HCT116 (cell line): ENCODE data around the gene OSBPL10. TPM values are rescaled to one million over a fixed set of nuclear protein-coding genes. Genes with fewer than 3 reads are reported as not detected.

Experiments used
- ATAC-seq: fragments of 200-7000 bp; cut with Tn5 transposase; 2 replicates; pipeline ENCODE4 v1.9.1; 2020; ENCODE audit warnings: mild to moderate bottlenecking, moderate library complexity
- BruUV-seq: library from RNA; stranded (reverse); fragments of 400-500 nt; replicated peaks from 2 replicates; lab custom pipeline; 2021; lab: Mats Ljungman, UMichigan
- CTCF ChIA-PET: fragments of 300-600 bp; sonication (Branson Sonifier 250); formaldehyde crosslinking; loops from one replicate; lab custom pipeline; 2021; ENCODE audit warnings: antibody characterized with exemption; lab: Charles Lee
- POLR2A ChIA-PET: fragments of 300-600, 350-600 bp; sonication (Branson Sonifier 250); formaldehyde crosslinking; loops from one replicate; lab custom pipeline; 2021; ENCODE audit warnings: antibody characterized with exemption; lab: Charles Lee
- RAD21 ChIA-PET, 2 experiments: fragments of 300-600 bp; sonication (Branson Sonifier 250); formaldehyde crosslinking; loops; one replicate each; lab custom pipeline; 2023; ENCODE audit warnings: low total read pairs in 2 of 2; ENCODE audit not compliant: uncharacterized antibody in 2 of 2, unreplicated experiment in 2 of 2, low non-redundant PET in 1 of 2; lab: Charles Lee
- DNase-seq: peaks from one replicate; pipeline ENCODE4 v3.0.0-alpha.2; 2010; ENCODE audit warnings: low read depth, low spot score
- H2AFZ ChIP-seq: fragments of 200-600 bp; shearing (Covaris generic), sonication (generic); 2 replicates; pipeline ENCODE4 v1.6.1; 2017; ENCODE audit warnings: low read depth, mixed run types, mixed read lengths, antibody characterized with exemption, low read length; ENCODE audit not compliant: poor library complexity, severe bottlenecking
- H3K27ac ChIP-seq: 2 replicates; pipeline ENCODE4 v1.5.1; 2012; ENCODE audit warnings: low read depth, low read length
- H3K27me3 ChIP-seq: fragments of 200-600 bp; sonication (generic); 2 replicates; pipeline ENCODE4 v1.6.1; 2016; ENCODE audit warnings: mixed run types, low read length, mixed read lengths; ENCODE audit not compliant: insufficient read depth
- H3K36me3 ChIP-seq, 2 experiments: fragments of 200-500 bp in 1 of 2; fragments of 200-600 bp in 1 of 2; sonication (Bioruptor generic) in 1 of 2; sonication (generic) in 1 of 2; 2 replicates each; pipeline versions ENCODE4 v1.5.1 to v1.6.1; 2014 to 2016; ENCODE audit warnings: low read length in 2 of 2, inconsistent platforms in 1 of 2, mixed read lengths in 1 of 2, mixed run types in 1 of 2; ENCODE audit not compliant: insufficient read depth in 2 of 2, control insufficient read depth in 1 of 2
- H3K4me1 ChIP-seq, 2 experiments: fragments of 200-600 bp in 1 of 2; sonication (generic) in 1 of 2; 2 replicates each; pipeline versions ENCODE4 v1.5.1 to v1.6.1; 2012 to 2017; ENCODE audit warnings: low read length in 2 of 2, inconsistent platforms in 1 of 2, mild to moderate bottlenecking in 1 of 2, mixed read lengths in 1 of 2, mixed run types in 1 of 2, moderate library complexity in 1 of 2; ENCODE audit not compliant: insufficient read depth in 2 of 2, control insufficient read depth in 1 of 2
- H3K4me2 ChIP-seq: fragments of 200-600 bp; sonication (generic); 2 replicates; pipeline ENCODE4 v1.6.1; 2017; ENCODE audit warnings: mixed run types, low read length, mixed read lengths
- H3K4me3 ChIP-seq, 2 experiments: fragments of 200-600 bp in 1 of 2; sonication (generic) in 1 of 2; replicated peaks in 1 of 2; 2 replicates each; pipeline ENCODE4 v1.5.1; 2011 to 2016; ENCODE audit warnings: low read length in 2 of 2, control low read depth in 1 of 2, low read depth in 1 of 2, mild to moderate bottlenecking in 1 of 2, mixed read lengths in 1 of 2, mixed run types in 1 of 2
- H3K79me2 ChIP-seq: fragments of 200-600 bp; sonication (generic); 2 replicates; pipeline ENCODE4 v1.6.1; 2017; ENCODE audit warnings: mild to moderate bottlenecking, mixed run types, low read length, moderate library complexity, mixed read lengths; ENCODE audit not compliant: insufficient read depth
- H3K9ac ChIP-seq: fragments of 200-600 bp; sonication (generic); 2 replicates; pipeline ENCODE4 v1.6.1; 2016; ENCODE audit warnings: low read length, mixed read lengths
- H3K9me2 ChIP-seq: fragments of 200-600 bp; sonication (generic), shearing (Covaris generic); 2 replicates; pipeline ENCODE4 v1.6.1; 2017; ENCODE audit warnings: mixed run types, mild to moderate bottlenecking, moderate library complexity; ENCODE audit not compliant: insufficient read depth
- H3K9me3 ChIP-seq, 2 experiments: fragments of 200-500 bp in 1 of 2; fragments of 200-600 bp in 1 of 2; sonication (Bioruptor generic) in 1 of 2; sonication (generic) in 1 of 2; 2 replicates each; pipeline ENCODE4 v1.6.1; 2014 to 2017; ENCODE audit warnings: low read length in 2 of 2, mixed read lengths in 2 of 2, inconsistent platforms in 1 of 2, low read depth in 1 of 2, mild to moderate bottlenecking in 1 of 2, mixed run types in 1 of 2, moderate library complexity in 1 of 2; ENCODE audit not compliant: control insufficient read depth in 1 of 2, insufficient read depth in 1 of 2
- H4K20me1 ChIP-seq: fragments of 200-600 bp; sonication (generic), shearing (Covaris generic); 2 replicates; pipeline ENCODE4 v1.6.1; 2017; ENCODE audit warnings: mixed run types, mild to moderate bottlenecking, moderate library complexity; ENCODE audit not compliant: insufficient read depth
- CBX3 ChIP-seq: IDR thresholded peaks from 2 replicates; pipeline ENCODE4 v1.6.1; 2012; ENCODE audit warnings: low read depth
- EGR1 ChIP-seq: IDR thresholded peaks from 2 replicates; pipeline ENCODE4 v1.6.1; 2012; ENCODE audit warnings: low read depth
- ELF1 ChIP-seq: IDR thresholded peaks from 2 replicates; pipeline ENCODE4 v1.6.1; 2012; ENCODE audit warnings: low read depth, borderline replicate concordance
- JUND ChIP-seq: IDR thresholded peaks from 2 replicates; pipeline ENCODE4 v1.6.1; 2012
- POLR2A ChIP-seq: IDR thresholded peaks from 2 replicates; pipeline ENCODE4 v1.7.0; 2011; ENCODE audit warnings: borderline replicate concordance; ENCODE audit not compliant: insufficient read depth, insufficient read length; ENCODE audit errors: extremely low read depth
- POLR2AphosphoS5 ChIP-seq: IDR thresholded peaks from 2 replicates; pipeline ENCODE4 v1.6.1; 2011; ENCODE audit warnings: mild to moderate bottlenecking, low read depth, low read length, moderate library complexity
- RAD21 ChIP-seq: IDR thresholded peaks from 2 replicates; pipeline ENCODE4 v1.6.1; 2012; ENCODE audit warnings: low read depth, mild to moderate bottlenecking
- SIN3A ChIP-seq: IDR thresholded peaks from 2 replicates; pipeline ENCODE4 v1.6.1; 2012; ENCODE audit warnings: low read depth
- SP1 ChIP-seq: IDR thresholded peaks from 2 replicates; pipeline ENCODE4 v1.6.1; 2012; ENCODE audit warnings: low read depth
- TCF7L2 ChIP-seq: IDR thresholded peaks from 2 replicates; pipeline ENCODE4 v1.7.0; 2011; ENCODE audit warnings: borderline replicate concordance, inconsistent platforms; ENCODE audit not compliant: insufficient read depth, insufficient read length; ENCODE audit errors: extremely low read depth
- YY1 ChIP-seq: IDR thresholded peaks from 2 replicates; pipeline ENCODE4 v1.6.1; 2011; ENCODE audit warnings: low read length, low read depth, moderate library complexity, mild to moderate bottlenecking; ENCODE audit not compliant: insufficient replicate concordance; ENCODE audit errors: extremely low read depth
- intact Hi-C: fragments of 100-400 bp; cut with micrococcal nuclease; formaldehyde crosslinking; loops from 2 replicates; pipeline ENCODE4 v1.10.0; 2022
- total RNA-seq: library from RNA; stranded (reverse); gene quantifications from one replicate; pipeline ENCODE4 v1.2.1, GENCODE V29; 2021; ENCODE audit not compliant: unreplicated experiment
- TF ChIP-seq, protein P1 (sequence below): IDR thresholded peaks from 2 replicates; pipeline ENCODE4 v1.6.1; 2012
- TF ChIP-seq, protein P2 (sequence below), 3 experiments: fragments of 200-600 bp in 1 of 3; sonication (generic) in 1 of 3; IDR thresholded peaks in 2 of 3; conservative IDR thresholded peaks in 1 of 3; 2 replicates each; pipeline ENCODE4 v1.5.1; 2012 to 2017; ENCODE audit warnings: low read depth in 2 of 3, low read length in 2 of 3, antibody characterized with exemption in 1 of 3, borderline replicate concordance in 1 of 3, control low read depth in 1 of 3, mild to moderate bottlenecking in 1 of 3, mixed read lengths in 1 of 3, mixed run types in 1 of 3, moderate library complexity in 1 of 3; ENCODE audit not compliant: insufficient read depth in 1 of 3

The OSBPL10 gene
- total RNA-seq, 1 experiment from 2014 or later, result 25.8 TPM

DNA sequence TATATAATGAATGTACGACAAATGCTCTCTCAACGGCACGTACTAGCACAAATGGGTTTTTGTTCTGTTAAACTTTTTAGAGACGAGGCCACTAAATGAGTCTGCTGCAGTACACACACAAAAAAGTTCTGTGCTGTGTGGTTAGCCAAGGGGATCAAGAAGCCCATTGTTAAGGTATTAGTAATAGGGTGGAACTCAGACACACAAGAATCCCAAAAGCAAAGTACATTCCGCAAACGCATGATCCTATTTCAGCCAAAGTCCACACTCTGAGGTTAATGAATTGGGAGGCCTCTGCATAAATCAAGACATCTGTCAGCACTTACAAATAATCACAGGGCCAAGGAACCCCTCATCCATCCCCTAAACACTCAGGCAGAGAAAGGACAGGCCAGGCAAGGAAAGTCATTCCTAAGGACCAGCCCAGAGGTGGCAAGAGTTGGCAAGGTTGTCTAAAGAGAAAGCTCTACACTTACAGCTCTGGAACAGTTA, 12.1 kb downstream of the OSBPL10 start (continued):
- TF ChIP-seq SP1 (peak; percentile 87), POLR2AphosphoS5 (no peak), POLR2A (no peak)

DNA sequence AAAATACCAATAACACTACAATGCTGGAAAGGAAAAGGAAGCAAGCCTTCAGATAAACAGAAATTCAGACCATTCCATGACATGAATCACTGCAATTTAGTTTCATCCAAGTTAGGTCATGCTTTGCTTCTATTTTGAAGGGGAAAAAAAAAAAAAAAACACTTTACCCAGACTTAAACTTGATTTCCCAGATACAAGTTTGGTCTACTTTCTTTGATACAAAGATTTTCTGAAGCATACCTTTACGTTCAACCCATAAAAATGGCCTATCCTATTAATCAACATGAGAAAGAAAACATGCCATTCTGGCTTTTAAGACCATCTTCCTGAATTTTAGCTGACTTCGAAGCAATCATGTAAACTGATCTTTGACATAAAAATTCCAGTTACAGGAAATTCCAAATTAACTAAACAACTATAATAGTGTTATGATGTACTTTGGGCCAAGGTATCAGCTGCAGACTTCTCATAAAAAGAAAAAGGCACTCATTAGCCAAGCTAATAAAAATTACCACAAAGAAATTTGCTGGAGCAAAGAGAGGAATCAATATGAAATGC, 12.6 kb downstream of the OSBPL10 start:
- 0 out of 2 replicates have a peak, but pooled peaks have one; percentile 4 for ATAC-seq
- POLR2A ChIA-PET, result interaction anchor here (0.5 kb wide), 1 partner anchor 70 kb away, joined by 4 read pairs; no protein-coding TSS in a partner anchor
- H3K9me2 ChIP-seq, result no peaks in the 10 kb centered on the region
- no peaks in the 10 kb centered on the region for H4K20me1 ChIP-seq
- intact Hi-C loops, result no loop called here
- no peak for DNase-seq
- H3K4me3 ChIP-seq, result peak overlapping the region; percentile 5 to 34
- H2AFZ ChIP-seq, result no peak overlapping the region
- peak overlapping the region; percentile 73 for H3K4me2 ChIP-seq
- TF ChIP-seq RAD21 (0 out of 2 replicates have a peak, but pooled peaks have one; percentile 9), SIN3A (no peak), JUND (no peak)
- TF ChIP-seq, protein P1, sequence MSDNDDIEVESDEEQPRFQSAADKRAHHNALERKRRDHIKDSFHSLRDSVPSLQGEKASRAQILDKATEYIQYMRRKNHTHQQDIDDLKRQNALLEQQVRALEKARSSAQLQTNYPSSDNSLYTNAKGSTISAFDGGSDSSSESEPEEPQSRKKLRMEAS, result 0 out of 2 replicates have a peak, but pooled peaks have one; percentile 9
- no TSS peak for BruUV-seq
- H3K79me2 ChIP-seq, result peaks cover 33% of the 10 kb centered on the region
- RAD21 ChIA-PET, result no interaction called here
- H3K27me3 ChIP-seq, result no peaks in the 10 kb centered on the region
- H3K9me3 ChIP-seq, result no peaks in the 10 kb centered on the region
- peak overlapping the region; percentile 39 for H3K9ac ChIP-seq
- peak overlapping the region; percentile 46 for H3K27ac ChIP-seq
- H3K4me1 ChIP-seq, result peaks cover 36 to 44% of the 10 kb centered on the region in 2 experiments
- CTCF ChIA-PET, result no interaction called here
- H3K36me3 ChIP-seq, result no peaks in the 10 kb centered on the region

DNA sequence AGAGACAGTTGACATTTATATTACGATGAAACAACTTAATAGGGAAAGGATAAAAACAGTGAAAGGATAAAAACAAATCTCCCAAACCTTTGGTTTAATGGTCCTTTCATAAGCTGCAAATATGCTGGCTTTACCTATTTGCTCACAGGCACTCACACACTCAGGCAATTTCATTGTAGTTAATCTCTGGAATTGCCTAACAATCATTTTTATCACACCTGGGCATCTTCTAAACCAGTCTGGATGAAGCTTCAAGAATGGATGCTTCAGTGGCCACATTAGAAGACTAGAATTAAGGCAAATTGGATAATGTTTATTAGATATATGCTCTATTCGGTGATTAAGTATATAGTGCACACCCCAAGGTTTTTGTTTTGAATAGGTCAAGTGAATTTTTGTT, 13.5 kb downstream of the OSBPL10 start:
- POLR2A ChIA-PET, result no interaction called here
- no peak for DNase-seq
- TF ChIP-seq JUND, result no peak
- TF ChIP-seq, protein P2, sequence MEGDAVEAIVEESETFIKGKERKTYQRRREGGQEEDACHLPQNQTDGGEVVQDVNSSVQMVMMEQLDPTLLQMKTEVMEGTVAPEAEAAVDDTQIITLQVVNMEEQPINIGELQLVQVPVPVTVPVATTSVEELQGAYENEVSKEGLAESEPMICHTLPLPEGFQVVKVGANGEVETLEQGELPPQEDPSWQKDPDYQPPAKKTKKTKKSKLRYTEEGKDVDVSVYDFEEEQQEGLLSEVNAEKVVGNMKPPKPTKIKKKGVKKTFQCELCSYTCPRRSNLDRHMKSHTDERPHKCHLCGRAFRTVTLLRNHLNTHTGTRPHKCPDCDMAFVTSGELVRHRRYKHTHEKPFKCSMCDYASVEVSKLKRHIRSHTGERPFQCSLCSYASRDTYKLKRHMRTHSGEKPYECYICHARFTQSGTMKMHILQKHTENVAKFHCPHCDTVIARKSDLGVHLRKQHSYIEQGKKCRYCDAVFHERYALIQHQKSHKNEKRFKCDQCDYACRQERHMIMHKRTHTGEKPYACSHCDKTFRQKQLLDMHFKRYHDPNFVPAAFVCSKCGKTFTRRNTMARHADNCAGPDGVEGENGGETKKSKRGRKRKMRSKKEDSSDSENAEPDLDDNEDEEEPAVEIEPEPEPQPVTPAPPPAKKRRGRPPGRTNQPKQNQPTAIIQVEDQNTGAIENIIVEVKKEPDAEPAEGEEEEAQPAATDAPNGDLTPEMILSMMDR (IDR thresholded peaks at IDR 0.05 in 2 of 3, conservative IDR thresholded peaks at IDR 0.05 in 1 of 3; ENCODE audit: borderline replicate concordance in 1 of 3, insufficient read depth in 1 of 3, low read depth in 2 of 3, low read length in 2 of 3), result no peak
- TF ChIP-seq YY1, result no peak
- TF ChIP-seq ELF1, result no peak
- no peak for TF ChIP-seq RAD21
- TF ChIP-seq POLR2AphosphoS5, result no peak
- TF ChIP-seq CBX3, result no peak
- TF ChIP-seq TCF7L2, result no peak
- TF ChIP-seq SIN3A, result no peak
- TF ChIP-seq EGR1, result no peak
- Histone ChIP-seq H3K9me3 (no peaks in the 10 kb centered on the region), H3K9ac (no peak overlapping the region; the same call in 1 of the 2 replicates), H3K4me3 (no peak overlapping the region), H3K4me2 (peak overlapping the region; percentile 73), H2AFZ (no peak overlapping the region), H4K20me1 (no peaks in the 10 kb centered on the region), H3K27ac (peak overlapping the region; percentile 46; the same call in 1 of the 2 replicates), H3K4me1 (peaks cover 36 to 48% of the 10 kb centered on the region in 2 experiments), H3K9me2 (no peaks in the 10 kb centered on the region), H3K27me3 (no peaks in the 10 kb centered on the region), H3K79me2 (peaks cover 24% of the 10 kb centered on the region), H3K36me3 (no peaks in the 10 kb centered on the region)
- no TSS peak for BruUV-seq
- RAD21 ChIA-PET, result no interaction called here
- ATAC-seq, result no peak
- intact Hi-C loops, result no loop called here
- CTCF ChIA-PET, result no interaction called here
